HepG2 (cell line): ENCODE data around the gene R3HDM4. TPM values are rescaled to one million over a fixed set of nuclear protein-coding genes. Genes with fewer than 3 reads are reported as not detected.

Experiments used
- ATAC-seq: fragments of 200-7000 bp; cut with Tn5 transposase; 3 replicates; pipeline ENCODE4 v1.9.1; 2020; ENCODE audit warnings: mild to moderate bottlenecking, moderate library complexity
- BruUV-seq: library from RNA; stranded (reverse); fragments of 400-500 nt; replicated peaks from 2 replicates; lab custom pipeline; 2021; lab: Mats Ljungman, UMichigan
- CTCF ChIA-PET: fragments of 300-600 bp; formaldehyde crosslinking; extraction: SDS; loops from one replicate; lab custom pipeline; 2021; ENCODE audit warnings: low total read pairs, inconsistent platforms, low intra/inter-chr PET ratio; lab: Yijun Ruan, JAX
- POLR2A ChIA-PET: fragments of 350-600 bp; sonication (Branson Sonifier 250); formaldehyde crosslinking; loops from one replicate; lab custom pipeline; 2020; ENCODE audit warnings: antibody characterized with exemption, inconsistent platforms; lab: Yijun Ruan, JAX
- DNase-seq: peaks from one replicate; pipeline ENCODE4 v3.0.0-alpha.2; 2015; ENCODE audit warnings: low spot score
- FAIRE-seq: peaks from 3 replicates; lab custom pipeline; 2011; peaks lifted over from hg19 to GRCh38; lab: Jason Lieb, UNC
- H2AFZ ChIP-seq: one replicate; pipeline ENCODE4 v1.6.1; 2011; ENCODE audit warnings: low read length, inconsistent platforms
- H3K27ac ChIP-seq: fragments of 300-600 bp; 3 replicates; pipeline ENCODE4 v1.8.0; 2011; ENCODE audit warnings: mixed run types, mild to moderate bottlenecking, mixed read lengths, low read length, inconsistent platforms; ENCODE audit not compliant: insufficient read depth; ENCODE audit errors: extremely low read length
- H3K27me3 ChIP-seq, 2 experiments: fragments of 200-600 bp in 1 of 2; 2 replicates in 1 of 2; 3 replicates in 1 of 2; pipeline versions ENCODE4 v1.6.0 to v1.8.0; 2011; ENCODE audit warnings: low read length in 2 of 2, mild to moderate bottlenecking in 2 of 2, moderate library complexity in 2 of 2, inconsistent platforms in 1 of 2; ENCODE audit not compliant: insufficient read depth in 2 of 2, control insufficient read depth in 1 of 2
- H3K36me3 ChIP-seq, 2 experiments: fragments of 200-600 bp in 1 of 2; replicated peaks in 1 of 2; 2 replicates in 1 of 2; 3 replicates in 1 of 2; pipeline versions ENCODE4 v1.5.1 to v1.8.0; 2011; ENCODE audit warnings: low read length in 2 of 2, inconsistent platforms in 1 of 2; ENCODE audit not compliant: insufficient read depth in 2 of 2, control insufficient read depth in 1 of 2
- H3K4me1 ChIP-seq: 2 replicates; pipeline ENCODE4 v1.5.1; 2012; ENCODE audit warnings: low read length, inconsistent platforms; ENCODE audit not compliant: insufficient read depth
- H3K4me2 ChIP-seq: 2 replicates; pipeline ENCODE4 v1.6.0; 2011; ENCODE audit warnings: low read depth, low read length, inconsistent platforms
- H3K4me3 ChIP-seq, 3 experiments: fragments of 200-600 bp in 1 of 3; sonication (generic), shearing (Covaris generic) in 1 of 3; replicated peaks in 1 of 3; 2 replicates each; pipeline ENCODE4 v1.5.1; 2011 to 2016; ENCODE audit warnings: low read length in 3 of 3, inconsistent platforms in 2 of 3, low read depth in 2 of 3, mild to moderate bottlenecking in 2 of 3, control low read depth in 1 of 3, mixed read lengths in 1 of 3; ENCODE audit not compliant: insufficient read depth in 1 of 3
- H3K79me2 ChIP-seq: one replicate; pipeline ENCODE4 v1.6.1; 2011; ENCODE audit warnings: low read length, inconsistent platforms; ENCODE audit not compliant: insufficient read depth
- H3K9ac ChIP-seq: 2 replicates; pipeline ENCODE4 v1.6.0; 2011; ENCODE audit warnings: mild to moderate bottlenecking, low read depth, low read length, inconsistent platforms; ENCODE audit not compliant: insufficient read depth
- H3K9me3 ChIP-seq: 2 replicates; pipeline ENCODE4 v1.5.1; 2012; ENCODE audit warnings: mild to moderate bottlenecking, low read length
- H4K20me1 ChIP-seq: 2 replicates; pipeline ENCODE4 v1.6.0; 2011; ENCODE audit warnings: inconsistent platforms, mild to moderate bottlenecking, low read length, moderate library complexity; ENCODE audit not compliant: insufficient read depth
- AGO2 ChIP-seq: fragments of 200-400 bp; formaldehyde crosslinking; optimal IDR thresholded peaks from 2 replicates; pipeline ENCODE3; 2017; ENCODE audit warnings: mild to moderate bottlenecking, low read depth, low read length, moderate library complexity
- FOXK2 ChIP-seq: fragments of 450-650 bp; IDR thresholded peaks from 2 replicates; pipeline ENCODE4 v1.6.1; 2016
- HNRNPK ChIP-seq: fragments of 200-400 bp; formaldehyde crosslinking; IDR thresholded peaks from 2 replicates; pipeline ENCODE4 v1.6.1; 2018; ENCODE audit warnings: low read length, low read depth, moderate library complexity, mild to moderate bottlenecking; ENCODE audit not compliant: poor library complexity, severe bottlenecking
- HNRNPL ChIP-seq: fragments of 200-400 bp; formaldehyde crosslinking; IDR thresholded peaks from 2 replicates; pipeline ENCODE4 v1.6.1; 2017; ENCODE audit warnings: mild to moderate bottlenecking, low read depth, low read length
- KDM3A ChIP-seq: IDR thresholded peaks from 2 replicates; pipeline ENCODE4 v1.6.1; 2018; ENCODE audit warnings: low read depth, missing compliant biosample characterization
- MAZ ChIP-seq, 2 experiments: sonication (generic) in 1 of 2; formaldehyde crosslinking in 1 of 2; IDR thresholded peaks; 2 replicates each; pipeline versions ENCODE4 v1.5.0 to v1.6.1; 2012 to 2020; ENCODE audit warnings: low read depth in 2 of 2, mild to moderate bottlenecking in 2 of 2, borderline replicate concordance in 1 of 2, improper control_type of control experiment in 1 of 2, low read length in 1 of 2, missing genetic modification reagents in 1 of 2, moderate library complexity in 1 of 2
- MYNN ChIP-seq: sonication (generic); formaldehyde crosslinking; IDR thresholded peaks from 2 replicates; pipeline ENCODE4 v1.4.0; 2020; ENCODE audit warnings: mild to moderate bottlenecking, low read depth, missing genetic modification reagents
- PCBP1 ChIP-seq: fragments of 200-400 bp; formaldehyde crosslinking; IDR thresholded peaks from 2 replicates; pipeline ENCODE4 v1.6.1; 2017; ENCODE audit warnings: mild to moderate bottlenecking, low read depth, low read length, borderline replicate concordance
- ZBTB25 ChIP-seq: IDR thresholded peaks from 2 replicates; pipeline ENCODE4 v1.6.1; 2018; ENCODE audit warnings: missing genetic modification reagents
- ZBTB38 ChIP-seq: sonication (generic); formaldehyde crosslinking; IDR thresholded peaks from 2 replicates; pipeline ENCODE4 v1.5.1; 2020; ENCODE audit warnings: mild to moderate bottlenecking, missing genetic modification reagents
- ZNF143 ChIP-seq: sonication (generic); formaldehyde crosslinking; IDR thresholded peaks from 2 replicates; pipeline ENCODE4 v1.4.0; 2020; ENCODE audit warnings: missing genetic modification reagents
- ZNF44 ChIP-seq: sonication (generic); formaldehyde crosslinking; IDR thresholded peaks from 2 replicates; pipeline ENCODE4 v1.5.1; 2020; ENCODE audit warnings: mild to moderate bottlenecking, missing genetic modification reagents
- ZNF558 ChIP-seq: sonication (generic); formaldehyde crosslinking; IDR thresholded peaks from 2 replicates; pipeline ENCODE4 v1.9.0; 2022; ENCODE audit warnings: mild to moderate bottlenecking, missing genetic modification reagents, borderline replicate concordance
- ZNF597 ChIP-seq: sonication (generic); formaldehyde crosslinking; IDR thresholded peaks from 2 replicates; pipeline ENCODE4 v1.5.0; 2020; ENCODE audit warnings: missing genetic modification reagents
- WGBS: methylation state at CpG from one replicate; pipeline ENCODE4 v1.1.6; 2017; ENCODE audit warnings: low lambda C conversion rate; 5-methylcytosine and 5-hydroxymethylcytosine counted together
- in situ Hi-C: cut with HindIII; loops from 2 replicates; pipeline ENCODE4 v1.10.0; 2017; ENCODE audit warnings: low pct_unique_long_range_greater_than_20kb; ENCODE audit not compliant: extremely low pct_ligation_motif_present
- intact Hi-C: fragments of 100-400 bp; cut with micrococcal nuclease; formaldehyde crosslinking; loops from one replicate; pipeline ENCODE4 v1.10.0; 2022; ENCODE audit not compliant: unreplicated experiment
- polyA plus RNA-seq, 8 experiments: library from polyadenylated mRNA; depleted of rRNA in 3 of 8; stranded (reverse) in 7 of 8; unstranded in 1 of 8; fragments of >200 nt; fragmentation: Illumina TruSeq in 4 of 8; extraction: Trizol in 4 of 8; gene quantifications; 2 replicates each; pipeline versions ENCODE4 v1.2.1 to v1.2.3, GENCODE V29; 2011 to 2016; ENCODE audit warnings: low read depth in 4 of 8, missing spikeins in 1 of 8, mixed read lengths in 1 of 8; ENCODE audit not compliant: insufficient read depth in 1 of 8
- total RNA-seq, 5 experiments: library from RNA; depleted of rRNA; stranded (reverse); fragments of >200 nt; fragmentation: Illumina TruSeq; extraction: Trizol; gene quantifications; 2 replicates each; pipeline ENCODE4 v1.2.3, GENCODE V29; 2016; ENCODE audit warnings: low read depth in 1 of 5

R3HDM4 gene
- total and polyA plus RNA-seq, 2 of the 13 experiments (the other 11 are each of a cell fraction or from before 2014, with no cell fraction given), result 26.2 to 26.9 TPM

GRCh38 chr19:872266-872951 lies 40.6 kb downstream of the R3HDM4 start:
- H3K4me1 ChIP-seq, result no peaks in the 10 kb centered on the region
- no peak for FAIRE-seq
- H4K20me1 ChIP-seq, result no peaks in the 10 kb centered on the region
- intact Hi-C loops, result no loop called here
- peaks cover 5 to 12% of the 10 kb centered on the region in 2 experiments; a peak in 3 of 5 replicates for H3K36me3 ChIP-seq
- no peak for DNase-seq
- ATAC-seq, result peak; percentile 45
- H3K4me3 ChIP-seq, result no peak overlapping the region
- no peaks in the 10 kb centered on the region for H3K79me2 ChIP-seq
- no TSS peak for BruUV-seq
- in situ Hi-C loops, result no loop called here
- CTCF ChIA-PET, result no interaction called here
- POLR2A ChIA-PET, result no interaction called here
- H3K27me3 ChIP-seq, result no peaks in the 10 kb centered on the region
- H3K9me3 ChIP-seq, result no peaks in the 10 kb centered on the region
- WGBS, result 83% methylated on average over 23 of the region's 27 CpGs
- H3K9ac ChIP-seq, result no peak overlapping the region
- peak overlapping the region; percentile 26 for H3K27ac ChIP-seq
- no peak overlapping the region for H3K4me2 ChIP-seq
- no peak for TF ChIP-seq ZNF44 (CRISPR knock-in tag)
- peak; percentile 79 for TF ChIP-seq AGO2
- TF ChIP-seq KDM3A (CRISPR knock-in tag), result no peak
- no peak for TF ChIP-seq ZNF143
- 0 out of 2 replicates have a peak, but pooled peaks have one; percentile 24 for TF ChIP-seq HNRNPL
- TF ChIP-seq, all 625 proteins: peak for 2
- no peak overlapping the region for H2AFZ ChIP-seq

GRCh38 chr19:871446-872265 lies 41.4 kb downstream of the R3HDM4 start:
- ChIA-PET POLR2A (no interaction called here), CTCF (no interaction called here)
- H3K79me2 ChIP-seq, result no peaks in the 10 kb centered on the region
- WGBS, result 80% methylated on average over 29 of the region's 33 CpGs
- H3K9me3 ChIP-seq, result no peaks in the 10 kb centered on the region
- H4K20me1 ChIP-seq, result no peaks in the 10 kb centered on the region
- peak; percentile 44 for DNase-seq
- H3K4me1 ChIP-seq, result no peaks in the 10 kb centered on the region
- in situ Hi-C loops, result no loop called here
- no peak overlapping the region for H3K9ac ChIP-seq
- ATAC-seq, result peak; percentile 66
- no peak for FAIRE-seq
- H3K27me3 ChIP-seq, result no peaks in the 10 kb centered on the region
- intact Hi-C loops, result no loop called here
- peaks cover 5 to 12% of the 10 kb centered on the region in 2 experiments; a peak in 3 of 5 replicates for H3K36me3 ChIP-seq
- H3K27ac ChIP-seq, result peak overlapping the region; percentile 40
- no TSS peak for BruUV-seq
- no peak overlapping the region for H3K4me3 ChIP-seq
- no peak overlapping the region for H2AFZ ChIP-seq
- H3K4me2 ChIP-seq, result no peak overlapping the region
- peak; percentile 66; the same call in 1 of the 2 replicates for TF ChIP-seq MAZ (IDR thresholded peaks at IDR 0.05; ENCODE audit: borderline replicate concordance, low read depth, low read length)
- no peak for TF ChIP-seq MAZ (CRISPR knock-in tag; IDR thresholded peaks at IDR 0.05; ENCODE audit: low read depth)
- peak; percentile 78 for TF ChIP-seq HNRNPK
- TF ChIP-seq ZBTB38 (CRISPR knock-in tag), result peak; percentile 88
- TF ChIP-seq ZNF597 (CRISPR knock-in tag), result no peak
- TF ChIP-seq ZBTB25 (CRISPR knock-in tag), result no peak
- TF ChIP-seq FOXK2, result no peak
- peak; percentile 56; the same call in 1 of the 2 replicates for TF ChIP-seq MYNN (CRISPR knock-in tag)
- TF ChIP-seq PCBP1, result no peak
- TF ChIP-seq ZNF558 (CRISPR knock-in tag), result no peak
